Measurements from ENCODE around the gene PTTG1IP.
"Not testable (repeated sequence)": the region's sequence is repeated elsewhere in the genome, so short reads cannot be mapped to it uniquely, and the experiment has no call there.

Gene PTTG1IP

GRCh38 chr21:44838951-44839350, 34.5 kb downstream of the PTTG1IP start:
- DNase-seq = no peak

DNA sequence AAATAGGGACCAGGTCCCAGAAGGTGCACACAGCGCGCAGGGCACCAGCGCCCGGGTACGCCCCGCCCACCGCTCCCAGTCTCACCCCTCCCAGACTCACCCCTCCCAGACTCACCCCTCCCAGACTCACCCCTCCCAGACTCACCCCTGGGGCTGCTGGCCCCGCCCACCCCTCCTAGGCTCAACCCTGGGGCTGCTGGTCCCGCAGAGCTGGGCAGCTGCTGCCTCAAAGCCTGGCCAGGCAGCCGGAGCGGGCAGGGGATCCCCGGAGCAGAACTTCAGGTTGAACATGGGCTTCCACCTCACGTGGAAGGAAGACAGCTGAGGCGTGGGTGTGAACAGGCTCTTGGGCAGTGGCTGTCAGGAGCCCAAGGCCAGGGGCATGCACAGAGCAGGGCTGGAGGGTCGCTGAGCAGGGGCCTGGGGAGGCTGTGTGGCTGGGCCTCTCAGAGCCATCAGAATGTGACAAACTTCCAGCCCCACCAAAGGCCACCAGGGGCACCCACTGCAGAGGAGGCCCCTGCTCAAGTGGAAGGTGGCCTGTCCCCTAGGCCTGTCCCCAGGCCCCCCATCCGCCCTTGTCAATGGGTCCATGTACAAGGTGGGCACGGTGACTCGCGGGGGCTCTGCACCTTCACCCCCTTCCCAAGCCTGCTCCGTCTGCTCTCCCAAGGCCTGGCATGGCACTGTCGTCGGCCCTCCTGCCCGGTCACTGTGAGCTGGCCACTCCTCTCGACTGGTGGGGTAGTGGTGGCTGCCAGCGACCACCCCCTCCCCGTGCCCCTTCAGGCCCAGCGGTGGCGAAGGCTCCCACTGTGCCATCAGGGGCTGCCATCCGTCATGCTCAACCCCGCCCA, 35.2 kb downstream of the PTTG1IP start:
- no peak for DNase-seq

DNA sequence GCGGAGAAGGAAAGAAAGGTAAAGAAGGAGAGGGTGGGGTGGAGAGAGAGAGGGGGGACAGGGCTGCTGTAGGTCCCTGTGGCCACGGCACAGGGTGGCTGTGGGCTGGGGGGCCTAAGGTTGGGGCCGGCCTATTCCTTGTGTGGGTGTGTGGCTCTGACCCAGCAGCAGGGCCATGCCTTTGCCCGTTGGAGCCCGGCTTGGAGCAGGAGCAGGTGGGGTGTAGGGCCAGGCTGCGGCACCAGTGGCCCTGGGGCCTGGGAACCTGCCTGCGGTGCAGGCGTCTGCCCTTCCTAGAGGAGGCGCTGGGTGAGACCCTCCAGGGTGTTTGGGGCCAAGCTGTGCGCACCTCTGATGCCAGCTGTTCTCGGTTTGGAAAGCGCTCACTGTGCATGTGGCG, 36.0 kb downstream of the PTTG1IP start:
- no peak for DNase-seq

- no peak for DNase-seq
Measured at GRCh38 chr21:44836666-44837471, 36.6 kb downstream of the PTTG1IP start.

GRCh38 chr21:44836349-44836665, 37.2 kb downstream of the PTTG1IP start:
- DNase-seq = no peak

GRCh38 chr21:44835647-44835973, 37.9 kb downstream of the PTTG1IP start:
- DNase-seq = no peak

DNA sequence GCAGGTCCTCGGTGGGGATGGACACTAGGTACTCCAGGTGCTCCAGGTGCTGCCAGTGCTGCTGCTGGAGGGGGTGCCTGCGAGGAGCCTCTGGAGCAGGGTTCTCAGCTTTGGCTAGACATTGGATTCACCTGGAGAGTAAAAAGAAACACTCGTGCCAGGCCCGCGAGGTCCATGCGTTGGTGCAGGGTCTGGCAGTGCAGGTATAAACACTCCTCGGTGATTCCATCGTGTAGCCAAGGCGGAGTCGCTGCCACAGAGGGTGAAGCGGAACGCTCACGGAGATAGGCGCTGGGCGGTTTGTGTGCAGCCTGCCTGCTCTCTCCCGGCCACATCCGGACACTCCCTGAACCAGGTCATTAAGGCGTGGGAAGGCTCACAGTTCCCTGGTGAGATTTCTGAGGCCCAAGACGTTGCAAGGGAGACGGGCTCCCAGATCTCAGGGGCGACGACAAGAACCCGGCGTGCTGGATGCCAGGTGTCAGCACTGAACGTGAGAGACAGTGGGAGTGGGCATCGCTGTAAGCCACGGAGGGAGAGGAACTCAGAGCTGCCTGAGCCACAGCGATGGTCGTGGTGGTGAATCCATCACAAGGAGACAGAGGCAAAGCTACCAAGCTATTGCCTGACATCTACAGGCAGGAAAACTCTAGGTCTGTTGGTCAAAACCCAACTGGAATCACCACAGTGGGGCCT, 38.4 kb downstream of the PTTG1IP start:
- no peak for DNase-seq

GRCh38 chr21:44834231-44834950, 39.1 kb downstream of the PTTG1IP start:
- DNase-seq = no peak

DNA sequence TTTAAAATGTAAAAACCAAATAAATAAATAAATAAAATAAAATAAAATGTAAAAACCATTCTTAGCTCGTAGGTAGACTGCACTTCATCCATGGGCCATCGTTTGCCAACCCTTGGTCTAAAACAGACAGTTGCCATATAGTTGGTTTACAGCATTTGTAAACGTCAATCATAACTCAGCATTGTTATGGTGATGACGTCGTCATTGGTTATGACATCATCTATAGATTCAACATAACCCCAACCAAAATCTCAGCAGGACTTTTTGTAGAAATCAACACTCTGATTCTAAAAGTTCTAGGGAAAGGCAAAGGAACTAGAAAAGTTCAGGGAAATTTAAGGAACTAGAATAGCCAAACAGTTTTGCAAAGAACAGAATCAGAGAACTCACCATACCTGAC, 39.8 kb downstream of the PTTG1IP start:
- no peak for DNase-seq

DNA sequence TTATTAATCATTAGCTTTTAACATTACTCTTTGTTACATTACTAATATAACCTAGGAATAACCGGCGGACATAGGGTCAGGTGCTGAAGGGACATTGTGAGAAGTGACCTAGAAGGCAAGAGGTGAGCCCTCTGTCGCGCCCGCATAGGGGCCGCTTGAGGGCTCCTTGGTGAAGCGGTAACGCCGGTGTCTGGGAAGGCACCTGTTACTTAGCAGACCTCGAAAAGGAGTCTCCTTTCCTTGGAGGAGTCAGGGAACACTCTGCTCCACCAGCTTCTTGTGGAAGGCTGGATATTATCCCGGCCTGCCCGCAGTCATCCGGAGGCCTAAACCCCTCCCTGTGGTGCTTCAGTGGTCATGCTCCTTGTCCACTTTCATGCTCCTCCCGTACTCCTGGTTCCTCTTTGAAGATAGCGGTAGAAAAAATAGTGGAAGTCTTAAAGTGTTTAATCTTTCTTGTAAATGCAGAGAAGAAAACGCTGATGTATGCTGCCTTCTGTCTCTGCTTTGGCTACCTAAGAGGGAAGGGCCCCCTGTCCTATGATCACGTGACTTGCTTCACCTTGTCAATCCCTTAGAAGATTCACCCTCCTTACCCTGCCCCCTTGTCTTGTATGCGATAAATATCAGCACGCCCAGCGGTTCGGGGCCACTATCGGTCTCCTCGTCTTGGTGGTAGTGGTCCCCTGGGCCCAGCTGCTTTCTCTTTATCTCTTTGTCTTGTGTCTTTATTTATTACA, 40.8 kb downstream of the PTTG1IP start:
- DNase-seq = not testable (repeated sequence)

DNA sequence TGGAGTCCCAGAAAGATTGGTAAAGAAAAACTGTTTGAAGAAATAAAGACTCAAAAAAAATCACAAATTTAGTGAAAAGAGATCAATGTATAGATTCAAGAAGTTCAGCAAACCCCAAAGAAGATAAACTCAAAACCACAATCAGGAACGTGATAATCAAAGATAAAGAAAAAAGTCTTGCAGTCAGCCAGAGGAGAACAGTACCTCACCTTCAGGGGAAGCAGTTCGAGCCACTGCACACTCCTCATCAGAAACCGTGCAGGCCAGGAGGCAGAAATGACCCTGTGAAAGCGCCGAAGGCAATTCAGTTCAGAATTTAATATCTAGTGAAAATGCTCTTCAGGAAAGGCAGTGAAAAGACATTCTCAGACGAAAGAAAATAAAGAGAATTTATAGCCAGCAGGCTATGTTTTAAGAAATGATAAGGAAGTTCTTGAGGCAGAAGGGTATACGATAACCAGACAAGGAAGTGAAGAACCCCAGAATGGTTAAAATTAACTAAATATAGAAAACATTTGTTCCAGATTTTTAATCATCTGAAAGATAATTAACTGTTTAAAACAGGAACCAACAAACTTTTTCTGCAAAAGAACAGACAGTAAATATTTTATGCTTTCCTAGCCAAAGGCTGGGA, 42.1 kb downstream of the PTTG1IP start:
- no peak for DNase-seq

- DNase-seq = no peak
Measured at GRCh38 chr21:44829507-44830092, 43.9 kb downstream of the PTTG1IP start.

GRCh38 chr21:44828362-44829056, 45.0 kb downstream of the PTTG1IP start:
- no peak for DNase-seq

- no peak for DNase-seq
Measured at GRCh38 chr21:44823179-44823660, 50.3 kb downstream of the PTTG1IP start.

GRCh38 chr21:44822484-44823178, 50.9 kb downstream of the PTTG1IP start:
- no peak for DNase-seq

GRCh38 chr21:44820851-44821250, 52.6 kb downstream of the PTTG1IP start:
- no peak for DNase-seq

DNA sequence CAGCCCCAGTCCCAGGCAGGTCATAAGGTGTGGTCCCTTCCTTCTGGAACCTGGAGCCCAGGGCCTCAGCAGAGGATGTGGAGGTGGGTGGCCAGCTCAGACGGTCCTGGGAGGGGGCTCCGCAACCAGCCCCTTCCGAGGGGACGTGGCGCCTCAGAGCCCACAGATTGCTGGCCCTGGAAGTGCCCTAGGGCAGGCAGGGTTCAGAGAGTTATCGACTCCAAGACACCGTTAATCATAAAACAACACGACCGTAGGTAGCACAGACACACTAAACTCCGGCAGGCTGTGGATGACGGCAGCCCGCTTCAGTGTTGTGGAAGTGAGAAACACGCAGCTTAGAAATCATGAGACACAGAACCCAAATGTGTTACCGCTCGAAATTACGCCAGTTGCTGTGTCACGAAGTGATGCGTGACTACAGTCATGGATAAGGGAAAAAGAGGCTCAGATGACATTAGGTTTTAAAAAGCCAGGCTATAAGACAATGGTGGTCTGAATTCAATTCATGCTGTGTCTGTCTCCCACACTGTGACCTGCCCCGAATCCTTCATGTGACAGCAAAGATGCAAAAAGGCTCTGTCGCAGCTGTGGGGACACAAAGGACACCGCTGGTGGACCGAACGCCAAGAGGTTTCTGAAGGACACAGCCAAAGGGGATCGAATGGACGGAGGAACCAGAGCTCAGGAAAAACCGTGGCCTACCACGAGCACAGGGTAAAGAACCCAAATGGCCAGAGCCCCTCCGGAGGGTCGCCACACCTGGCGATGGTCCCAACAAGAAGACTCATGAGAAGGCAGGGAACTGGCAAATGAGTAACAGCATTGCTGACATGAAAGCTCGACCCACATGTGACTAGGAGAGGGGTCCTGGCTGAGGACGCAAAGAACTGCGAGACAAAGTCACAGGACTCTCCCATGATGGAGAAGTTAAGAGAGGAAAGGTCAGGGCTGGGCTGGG, 53.9 kb downstream of the PTTG1IP start:
- DNase-seq = no peak

- no peak for DNase-seq
Measured at GRCh38 chr21:44818640-44819011, 54.9 kb downstream of the PTTG1IP start.

All from activated T-cell treated with anti-CD3 and anti-CD28 coated beads for 4 hours (primary cell).